Measurements from ENCODE around the gene SLC25A38. TPM values are rescaled to one million over a fixed set of nuclear protein-coding genes. Genes with fewer than 3 reads are reported as not detected.

The SLC25A38 gene
- total RNA-seq, 1 experiment from 2014 or later: 26.7 TPM

DNA sequence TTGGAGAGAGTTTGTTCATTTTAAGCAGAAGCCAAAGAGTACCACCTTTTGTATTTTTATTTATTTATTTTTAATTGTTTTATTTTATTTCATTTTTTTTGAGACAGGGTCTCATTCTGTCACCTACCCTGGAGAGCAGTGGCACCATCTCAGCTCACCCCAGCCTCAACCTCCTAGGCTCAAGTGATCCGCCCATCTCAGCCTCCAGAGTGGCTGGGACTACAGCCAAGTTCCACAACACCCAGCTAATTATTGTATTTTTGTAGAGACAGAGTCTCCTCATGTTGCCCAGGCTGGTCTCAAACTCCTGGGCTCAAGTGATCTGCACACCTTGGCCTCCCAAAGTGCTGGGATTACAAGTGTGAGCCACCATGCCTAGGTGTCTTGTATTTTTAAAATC is 44.1 kb upstream of the SLC25A38 start:
- Histone ChIP-seq H3K9me2 (ENCODE audit: insufficient read depth) (0 out of 2 replicates have a peak, but pooled peaks cover 3% of the 10 kb centered on the region), H3K27ac (ENCODE audit: low read depth, low read length) (no peak overlapping the region), H3K36me3 (ENCODE audit: control insufficient read depth in 1 of 2, insufficient read depth in 2 of 2, low read length in 2 of 2) (no peaks in the 10 kb centered on the region), H2AFZ (ENCODE audit: low read depth, low read length, poor library complexity, severe bottlenecking) (no peak overlapping the region), H3K4me3 (replicated peaks in 1 of 2; ENCODE audit: low read depth in 1 of 2, low read length in 2 of 2) (no peak overlapping the region), H3K4me2 (ENCODE audit: low read length) (no peak overlapping the region), H3K79me2 (ENCODE audit: insufficient read depth, low read length) (no peaks in the 10 kb centered on the region), H3K4me1 (ENCODE audit: control insufficient read depth in 1 of 2, insufficient read depth in 2 of 2, low read length in 2 of 2) (no peaks in the 10 kb centered on the region), H3K27me3 (ENCODE audit: insufficient read depth, low read length) (peaks cover 15% of the 10 kb centered on the region), H3K9me3 (ENCODE audit: control insufficient read depth in 1 of 2, insufficient read depth in 1 of 2, low read depth in 1 of 2, low read length in 2 of 2) (no peaks in the 10 kb centered on the region), H4K20me1 (ENCODE audit: insufficient read depth) (no peaks in the 10 kb centered on the region), H3K9ac (ENCODE audit: low read length) (no peak overlapping the region)
- POLR2A ChIA-PET: no interaction called here
- RAD21 ChIA-PET (ENCODE audit: low non-redundant PET in 1 of 2, low total read pairs in 2 of 2, uncharacterized antibody in 2 of 2, unreplicated experiment in 2 of 2): no interaction called here
- no peak for DNase-seq (ENCODE audit: low read depth, low spot score)
- intact Hi-C loops (cut with micrococcal nuclease): no loop called here
- ATAC-seq: no peak
- CTCF ChIA-PET: no interaction called here
- TF ChIP-seq ELF1 (IDR thresholded peaks at IDR 0.05; ENCODE audit: borderline replicate concordance, low read depth): no peak
- no peak for TF ChIP-seq EZH2 (IDR thresholded peaks at IDR 0.05)
- no peak for TF ChIP-seq ZFX (IDR thresholded peaks at IDR 0.05)
- TF ChIP-seq, protein P1, sequence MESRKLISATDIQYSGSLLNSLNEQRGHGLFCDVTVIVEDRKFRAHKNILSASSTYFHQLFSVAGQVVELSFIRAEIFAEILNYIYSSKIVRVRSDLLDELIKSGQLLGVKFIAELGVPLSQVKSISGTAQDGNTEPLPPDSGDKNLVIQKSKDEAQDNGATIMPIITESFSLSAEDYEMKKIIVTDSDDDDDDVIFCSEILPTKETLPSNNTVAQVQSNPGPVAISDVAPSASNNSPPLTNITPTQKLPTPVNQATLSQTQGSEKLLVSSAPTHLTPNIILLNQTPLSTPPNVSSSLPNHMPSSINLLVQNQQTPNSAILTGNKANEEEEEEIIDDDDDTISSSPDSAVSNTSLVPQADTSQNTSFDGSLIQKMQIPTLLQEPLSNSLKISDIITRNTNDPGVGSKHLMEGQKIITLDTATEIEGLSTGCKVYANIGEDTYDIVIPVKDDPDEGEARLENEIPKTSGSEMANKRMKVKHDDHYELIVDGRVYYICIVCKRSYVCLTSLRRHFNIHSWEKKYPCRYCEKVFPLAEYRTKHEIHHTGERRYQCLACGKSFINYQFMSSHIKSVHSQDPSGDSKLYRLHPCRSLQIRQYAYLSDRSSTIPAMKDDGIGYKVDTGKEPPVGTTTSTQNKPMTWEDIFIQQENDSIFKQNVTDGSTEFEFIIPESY (IDR thresholded peaks at IDR 0.05; ENCODE audit: extremely low read depth, insufficient replicate concordance, low read length): no peak
- no peak for TF ChIP-seq EZH2phosphoT487 (IDR thresholded peaks at IDR 0.05; ENCODE audit: borderline replicate concordance)
- TF ChIP-seq SP1 (IDR thresholded peaks at IDR 0.05; ENCODE audit: low read depth): no peak
- TF ChIP-seq, protein P2, sequence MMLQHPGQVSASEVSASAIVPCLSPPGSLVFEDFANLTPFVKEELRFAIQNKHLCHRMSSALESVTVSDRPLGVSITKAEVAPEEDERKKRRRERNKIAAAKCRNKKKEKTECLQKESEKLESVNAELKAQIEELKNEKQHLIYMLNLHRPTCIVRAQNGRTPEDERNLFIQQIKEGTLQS (IDR thresholded peaks at IDR 0.05): no peak
- TF ChIP-seq SIN3A (IDR thresholded peaks at IDR 0.05; ENCODE audit: low read depth): no peak
- TF ChIP-seq, protein P3, sequence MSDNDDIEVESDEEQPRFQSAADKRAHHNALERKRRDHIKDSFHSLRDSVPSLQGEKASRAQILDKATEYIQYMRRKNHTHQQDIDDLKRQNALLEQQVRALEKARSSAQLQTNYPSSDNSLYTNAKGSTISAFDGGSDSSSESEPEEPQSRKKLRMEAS (IDR thresholded peaks at IDR 0.05): no peak
- TF ChIP-seq POLR2AphosphoS5 (IDR thresholded peaks at IDR 0.05; ENCODE audit: low read depth, low read length): no peak
- no peak for TF ChIP-seq CEBPB (IDR thresholded peaks at IDR 0.05; ENCODE audit: low read depth)
- TF ChIP-seq JUND (IDR thresholded peaks at IDR 0.05): no peak
- no peak for TF ChIP-seq ZNF274 (IDR thresholded peaks at IDR 0.05; ENCODE audit: low read depth, low read length)
- TF ChIP-seq, protein P4, sequence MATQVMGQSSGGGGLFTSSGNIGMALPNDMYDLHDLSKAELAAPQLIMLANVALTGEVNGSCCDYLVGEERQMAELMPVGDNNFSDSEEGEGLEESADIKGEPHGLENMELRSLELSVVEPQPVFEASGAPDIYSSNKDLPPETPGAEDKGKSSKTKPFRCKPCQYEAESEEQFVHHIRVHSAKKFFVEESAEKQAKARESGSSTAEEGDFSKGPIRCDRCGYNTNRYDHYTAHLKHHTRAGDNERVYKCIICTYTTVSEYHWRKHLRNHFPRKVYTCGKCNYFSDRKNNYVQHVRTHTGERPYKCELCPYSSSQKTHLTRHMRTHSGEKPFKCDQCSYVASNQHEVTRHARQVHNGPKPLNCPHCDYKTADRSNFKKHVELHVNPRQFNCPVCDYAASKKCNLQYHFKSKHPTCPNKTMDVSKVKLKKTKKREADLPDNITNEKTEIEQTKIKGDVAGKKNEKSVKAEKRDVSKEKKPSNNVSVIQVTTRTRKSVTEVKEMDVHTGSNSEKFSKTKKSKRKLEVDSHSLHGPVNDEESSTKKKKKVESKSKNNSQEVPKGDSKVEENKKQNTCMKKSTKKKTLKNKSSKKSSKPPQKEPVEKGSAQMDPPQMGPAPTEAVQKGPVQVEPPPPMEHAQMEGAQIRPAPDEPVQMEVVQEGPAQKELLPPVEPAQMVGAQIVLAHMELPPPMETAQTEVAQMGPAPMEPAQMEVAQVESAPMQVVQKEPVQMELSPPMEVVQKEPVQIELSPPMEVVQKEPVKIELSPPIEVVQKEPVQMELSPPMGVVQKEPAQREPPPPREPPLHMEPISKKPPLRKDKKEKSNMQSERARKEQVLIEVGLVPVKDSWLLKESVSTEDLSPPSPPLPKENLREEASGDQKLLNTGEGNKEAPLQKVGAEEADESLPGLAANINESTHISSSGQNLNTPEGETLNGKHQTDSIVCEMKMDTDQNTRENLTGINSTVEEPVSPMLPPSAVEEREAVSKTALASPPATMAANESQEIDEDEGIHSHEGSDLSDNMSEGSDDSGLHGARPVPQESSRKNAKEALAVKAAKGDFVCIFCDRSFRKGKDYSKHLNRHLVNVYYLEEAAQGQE (IDR thresholded peaks at IDR 0.05; ENCODE audit: low read depth): no peak
- TF ChIP-seq RAD21 (IDR thresholded peaks at IDR 0.05; ENCODE audit: low read depth): no peak
- TF ChIP-seq, protein P5, sequence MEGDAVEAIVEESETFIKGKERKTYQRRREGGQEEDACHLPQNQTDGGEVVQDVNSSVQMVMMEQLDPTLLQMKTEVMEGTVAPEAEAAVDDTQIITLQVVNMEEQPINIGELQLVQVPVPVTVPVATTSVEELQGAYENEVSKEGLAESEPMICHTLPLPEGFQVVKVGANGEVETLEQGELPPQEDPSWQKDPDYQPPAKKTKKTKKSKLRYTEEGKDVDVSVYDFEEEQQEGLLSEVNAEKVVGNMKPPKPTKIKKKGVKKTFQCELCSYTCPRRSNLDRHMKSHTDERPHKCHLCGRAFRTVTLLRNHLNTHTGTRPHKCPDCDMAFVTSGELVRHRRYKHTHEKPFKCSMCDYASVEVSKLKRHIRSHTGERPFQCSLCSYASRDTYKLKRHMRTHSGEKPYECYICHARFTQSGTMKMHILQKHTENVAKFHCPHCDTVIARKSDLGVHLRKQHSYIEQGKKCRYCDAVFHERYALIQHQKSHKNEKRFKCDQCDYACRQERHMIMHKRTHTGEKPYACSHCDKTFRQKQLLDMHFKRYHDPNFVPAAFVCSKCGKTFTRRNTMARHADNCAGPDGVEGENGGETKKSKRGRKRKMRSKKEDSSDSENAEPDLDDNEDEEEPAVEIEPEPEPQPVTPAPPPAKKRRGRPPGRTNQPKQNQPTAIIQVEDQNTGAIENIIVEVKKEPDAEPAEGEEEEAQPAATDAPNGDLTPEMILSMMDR (IDR thresholded peaks at IDR 0.05 in 2 of 3, conservative IDR thresholded peaks at IDR 0.05 in 1 of 3; ENCODE audit: borderline replicate concordance in 1 of 3, insufficient read depth in 1 of 3, low read depth in 2 of 3, low read length in 2 of 3): no peak
- no peak for TF ChIP-seq FOSL1 (IDR thresholded peaks at IDR 0.05; ENCODE audit: low read depth)
- TF ChIP-seq TCF7L2 (IDR thresholded peaks at IDR 0.05; ENCODE audit: borderline replicate concordance, extremely low read depth, insufficient read depth, insufficient read length): no peak
- no peak for TF ChIP-seq POLR2A (IDR thresholded peaks at IDR 0.05; ENCODE audit: borderline replicate concordance, extremely low read depth, insufficient read depth, insufficient read length)
- BruUV-seq (replicated peaks): no TSS peak

Measured in HCT116 (cell line).